Ramos (cell line): Measurements from ENCODE around the gene NTF3.

ENCODE experiments used
- in situ Hi-C: fragments of 300-500 bp; cut with MboI; formaldehyde crosslinking; loops from one replicate; pipeline ENCODE4 v1.14.3; 2022; ENCODE audit warnings: low sequenced_read_pairs; ENCODE audit not compliant: unreplicated experiment

The NTF3 gene

DNA sequence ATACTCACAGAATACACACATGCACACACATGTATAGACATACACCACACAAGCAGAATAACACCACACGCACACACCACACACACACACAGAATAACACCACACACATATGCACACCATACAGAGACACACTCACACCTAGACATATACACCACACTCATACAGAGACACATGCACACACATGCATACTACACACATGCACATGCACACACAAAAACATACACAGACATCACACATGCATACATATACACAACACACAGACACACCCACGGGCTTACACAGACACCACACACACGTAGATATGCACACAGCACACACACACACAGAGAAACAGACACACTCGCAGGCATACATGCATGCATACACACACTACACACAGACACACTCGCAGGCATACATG, 49.7 kb downstream of the NTF3 start:
- in situ Hi-C loops, result no loop called here

DNA sequence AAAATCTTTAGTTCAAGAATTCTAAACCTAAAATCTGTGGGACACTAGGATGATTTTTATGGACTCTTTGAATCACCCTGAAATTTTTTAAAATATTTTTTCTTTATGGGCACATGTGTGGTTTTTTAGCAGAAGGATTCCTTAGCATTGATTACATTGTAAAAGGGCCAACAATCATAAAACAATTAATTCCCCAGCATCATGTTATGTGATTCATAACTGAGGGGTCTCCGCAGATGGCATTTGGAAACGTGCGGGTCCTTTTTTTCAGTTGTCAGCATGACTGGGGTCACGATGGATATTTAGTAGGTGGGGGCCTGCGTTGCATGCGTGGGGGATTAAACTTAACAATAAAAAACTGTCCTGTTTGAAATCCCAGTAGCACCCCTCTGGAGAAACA, 52.5 kb downstream of the NTF3 start:
- in situ Hi-C loops, result no loop called here

- in situ Hi-C loops, result no loop called here
Observed at GRCh38 chr12:5485454-5485853, 53.5 kb downstream of the NTF3 start.

DNA sequence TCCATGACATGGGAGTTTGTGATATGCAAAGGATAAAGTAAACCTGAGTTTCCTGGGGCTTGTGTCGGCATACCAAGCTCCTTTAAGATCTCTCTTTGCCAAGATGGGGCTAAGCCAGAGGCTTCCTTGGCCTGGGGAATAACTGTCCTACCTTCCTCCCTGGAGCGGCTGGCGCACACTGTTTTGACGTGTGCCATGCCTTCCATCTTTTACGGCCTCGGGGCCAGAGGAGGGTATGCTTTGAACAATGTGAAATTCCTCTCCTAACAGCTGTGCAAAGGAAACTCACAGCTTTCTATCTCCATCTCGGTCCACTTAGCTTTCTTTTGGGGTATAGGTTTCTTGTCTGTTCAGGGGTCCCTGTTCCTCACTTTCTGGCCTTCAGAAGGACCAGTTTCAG, 55.2 kb downstream of the NTF3 start:
- in situ Hi-C loops, result no loop called here

DNA sequence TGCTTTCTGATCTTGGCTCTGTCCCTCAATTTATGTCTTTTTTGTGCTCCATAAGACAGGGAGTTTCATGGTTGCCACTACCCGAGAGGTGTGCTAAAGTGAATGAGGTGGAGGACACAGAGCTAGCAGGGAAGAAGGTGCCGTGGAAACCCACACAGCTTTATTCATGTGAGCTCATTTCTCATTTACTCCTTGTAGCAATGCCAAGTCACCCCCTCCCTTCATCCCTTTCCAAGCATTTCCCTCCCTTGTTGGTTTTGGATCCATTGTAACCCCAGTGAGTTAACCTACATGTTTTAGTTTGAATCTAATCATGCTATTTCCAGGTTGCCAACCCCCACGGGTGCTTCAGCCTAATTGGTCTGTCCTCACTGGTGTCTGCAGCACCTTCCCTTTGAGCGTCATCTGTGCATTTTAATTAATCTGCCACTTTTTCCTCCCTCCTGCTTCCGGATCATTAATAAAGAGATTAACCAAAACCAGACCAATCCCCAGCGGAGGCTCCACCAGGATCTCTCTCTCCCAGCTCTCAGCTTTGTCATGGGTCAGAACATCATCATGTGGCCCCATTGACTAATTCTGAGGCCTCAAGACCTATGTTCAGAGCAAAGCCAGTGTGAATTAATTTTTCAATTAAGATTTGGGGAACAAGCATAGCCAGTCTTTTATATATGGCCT, 56.2 kb downstream of the NTF3 start:
- in situ Hi-C loops, result no loop called here

GRCh38 chr12:5488626-5488955, 56.7 kb downstream of the NTF3 start:
- in situ Hi-C loops, result no loop called here

- in situ Hi-C loops, result no loop called here
Observed at GRCh38 chr12:5489017-5489416, 57.1 kb downstream of the NTF3 start.

GRCh38 chr12:5489760-5490406, 58.0 kb downstream of the NTF3 start:
- in situ Hi-C loops, result no loop called here

DNA sequence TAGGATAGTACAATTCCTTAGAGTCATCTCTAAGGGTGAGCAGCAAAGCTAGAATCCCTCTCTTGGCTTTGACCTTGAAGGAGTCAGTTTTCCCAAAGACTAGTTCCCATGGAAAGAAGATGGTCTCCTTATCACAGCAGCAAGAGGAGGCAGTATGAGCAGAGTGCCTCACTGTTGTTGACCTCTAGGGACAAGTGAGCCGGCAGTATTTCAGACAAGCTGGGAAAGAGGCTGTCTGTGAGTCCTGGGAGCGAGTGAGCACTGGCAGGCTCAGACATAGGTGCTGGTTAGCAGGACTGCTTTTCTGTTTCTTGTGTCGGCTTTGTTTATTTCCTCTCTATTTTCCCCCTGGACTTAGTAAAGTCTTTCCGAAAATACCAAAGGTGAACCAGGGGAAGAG, 60.7 kb downstream of the NTF3 start:
- in situ Hi-C loops, result no loop called here

DNA sequence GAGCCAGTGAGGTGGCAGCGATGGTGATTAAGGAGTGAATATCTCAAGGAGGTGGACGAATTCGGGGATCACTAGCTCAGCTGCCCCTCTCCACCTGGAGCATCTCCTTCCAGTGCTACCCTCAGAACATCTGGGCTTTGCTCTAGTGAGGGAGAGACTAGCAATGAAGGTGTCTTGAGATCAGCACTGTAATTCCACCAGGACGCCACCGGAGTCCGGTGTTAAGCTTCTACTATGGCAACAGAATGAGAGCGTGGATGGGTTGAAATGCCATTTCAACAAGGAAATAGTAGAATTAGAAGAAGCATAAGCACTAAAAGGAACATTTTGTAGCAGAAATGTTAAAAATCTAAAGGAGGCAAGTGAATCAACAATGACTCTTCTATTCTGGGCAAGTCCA, 61.1 kb downstream of the NTF3 start:
- in situ Hi-C loops, result no loop called here

GRCh38 chr12:5494343-5494742, 62.4 kb downstream of the NTF3 start:
- in situ Hi-C loops, result no loop called here

DNA sequence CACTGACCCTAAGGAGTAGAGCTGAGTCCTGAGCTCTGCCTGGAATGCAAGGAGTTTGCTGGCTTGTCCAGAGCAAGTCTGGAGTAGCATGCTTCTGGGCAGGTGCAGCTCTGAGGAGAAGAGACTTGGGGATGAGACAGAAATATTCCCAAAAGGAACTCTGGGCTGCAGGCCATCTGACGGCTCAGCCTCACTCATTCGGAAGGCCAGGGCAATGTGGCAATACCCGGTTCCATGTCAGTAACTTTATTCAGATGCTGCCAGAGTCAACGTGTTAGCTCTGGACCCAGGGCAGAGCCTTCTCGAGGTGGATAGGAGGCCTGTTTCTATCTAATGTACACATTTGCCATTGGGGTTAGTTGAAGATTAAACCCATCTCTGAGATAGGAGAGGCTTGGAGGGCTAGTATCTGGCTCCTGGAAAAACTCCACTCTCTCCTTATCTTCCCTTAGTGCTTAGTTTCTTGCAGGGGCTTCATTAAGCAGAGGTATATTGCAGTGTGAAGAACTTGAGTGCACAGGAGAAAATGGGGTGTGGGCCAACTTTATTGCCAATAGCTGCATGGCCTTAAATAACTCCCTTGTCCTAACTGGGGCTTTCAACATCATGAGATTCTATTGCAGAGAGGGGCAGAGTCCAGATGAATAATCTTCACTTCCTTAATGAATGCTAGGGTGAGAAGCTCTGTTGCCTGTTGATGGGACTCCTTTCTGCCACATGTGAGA, 65.6 kb downstream of the NTF3 start:
- in situ Hi-C loops, result no loop called here

DNA sequence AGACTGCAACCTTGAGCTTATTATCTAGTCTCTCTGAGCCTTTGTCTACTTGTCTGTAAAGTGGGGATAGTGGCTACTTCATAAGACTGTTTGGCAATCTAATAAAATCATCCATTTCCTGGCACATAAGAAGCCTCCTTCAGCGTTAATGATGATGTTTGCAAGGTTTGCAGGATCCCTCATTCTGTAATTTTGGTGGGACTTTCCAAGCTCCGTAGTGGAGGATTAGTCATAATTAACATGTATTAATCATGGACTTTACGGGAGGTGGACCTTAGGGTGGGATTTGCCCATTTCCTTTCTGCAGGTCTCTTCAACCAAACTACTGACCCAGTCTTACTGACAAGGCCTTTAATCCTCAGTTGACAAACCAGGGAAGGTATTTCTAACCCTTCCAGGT, 66.2 kb downstream of the NTF3 start:
- in situ Hi-C loops, result no loop called here

GRCh38 chr12:5498806-5499205, 66.9 kb downstream of the NTF3 start:
- in situ Hi-C loops, result no loop called here

- in situ Hi-C loops, result no loop called here
Observed at GRCh38 chr12:5499566-5500330, 67.8 kb downstream of the NTF3 start.

- in situ Hi-C loops, result no loop called here
Observed at GRCh38 chr12:5500331-5500659, 68.4 kb downstream of the NTF3 start.

DNA sequence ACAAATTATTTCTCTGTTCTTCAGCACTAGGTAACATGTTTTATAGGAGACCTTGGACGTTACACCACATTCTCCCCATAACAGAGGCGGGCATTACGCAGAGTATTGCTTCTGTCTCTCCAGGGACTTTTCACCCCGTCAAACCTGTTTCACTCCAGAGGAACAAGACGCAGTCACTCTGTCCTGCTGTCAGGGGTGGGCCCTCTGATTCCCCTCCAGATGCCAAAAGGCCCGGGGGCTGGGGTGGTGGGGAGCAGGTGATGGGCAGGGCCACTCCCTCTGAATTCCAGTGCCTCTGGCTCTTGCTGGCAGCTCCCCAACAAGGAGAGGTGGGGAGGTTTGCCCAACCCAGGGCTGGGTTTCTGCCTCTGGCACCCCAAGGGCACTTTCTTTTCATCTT, 71.9 kb downstream of the NTF3 start:
- in situ Hi-C loops, result no loop called here

DNA sequence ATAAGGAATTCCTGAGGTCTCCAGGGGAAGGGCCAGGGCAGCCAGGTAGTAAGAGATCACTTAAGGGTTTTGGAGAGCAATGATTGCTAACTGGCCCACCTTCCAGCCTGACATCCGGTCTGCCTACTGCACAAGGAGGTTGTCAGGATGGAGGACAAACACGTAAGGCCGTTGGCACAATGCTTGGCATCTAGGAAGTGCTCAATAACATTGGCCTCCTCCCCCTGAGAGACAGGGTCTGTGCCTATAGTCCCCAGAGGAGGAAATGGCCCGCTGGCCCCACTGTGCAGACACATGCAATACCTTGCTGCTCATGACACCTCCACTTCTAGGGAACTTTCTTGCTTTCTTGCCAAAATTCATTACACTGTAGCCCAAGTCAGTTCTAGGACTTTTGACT, 73.2 kb downstream of the NTF3 start:
- in situ Hi-C loops, result loop anchor here (5.0 kb wide), 1 partner anchor 73 kb away; the partner anchor contains the start of gene NTF3

- in situ Hi-C loops, result loop anchor here (5.0 kb wide), 1 partner anchor 73 kb away; the partner anchor contains the start of gene NTF3
Observed at GRCh38 chr12:5505751-5506150, 73.8 kb downstream of the NTF3 start.

GRCh38 chr12:5506295-5506694, 74.4 kb downstream of the NTF3 start:
- in situ Hi-C loops, result loop anchor here (5.0 kb wide), 1 partner anchor 74 kb away; the partner anchor contains the start of gene NTF3

- in situ Hi-C loops, result loop anchor here (5.0 kb wide), 1 partner anchor 75 kb away; the partner anchor contains the start of gene NTF3
Observed at GRCh38 chr12:5506821-5507231, 74.9 kb downstream of the NTF3 start.
